H1 (cell line): ENCODE measurements around the gene CALD1. TPM values are rescaled to one million over a fixed set of nuclear protein-coding genes. Genes with fewer than 3 reads are reported as not detected.

Source experiments
- ASH2L ChIP-seq: fragments of 200-600, 300-600 bp; sonication (generic); IDR thresholded peaks from one replicate; pipeline ENCODE4 v1.7.1; 2017; ENCODE audit warnings: low read length
- ATF2 ChIP-seq: IDR thresholded peaks from 2 replicates; pipeline ENCODE4 v1.6.1; 2012; ENCODE audit warnings: low read length, inconsistent platforms
- CEBPB ChIP-seq: IDR thresholded peaks from 2 replicates; pipeline ENCODE4 v1.6.1; 2012; ENCODE audit warnings: low read depth, low read length
- CHD2 ChIP-seq: IDR thresholded peaks from 2 replicates; pipeline ENCODE4 v1.6.1; 2012; ENCODE audit warnings: low read length, improper control_type of control experiment
- CREB1 ChIP-seq: IDR thresholded peaks from 2 replicates; pipeline ENCODE4 v1.6.1; 2012; ENCODE audit warnings: inconsistent platforms
- EZH2 ChIP-seq: fragments of 200-600 bp; sonication (generic); IDR thresholded peaks from 2 replicates; pipeline ENCODE4 v1.7.1; 2012; ENCODE audit warnings: low read depth, mild to moderate bottlenecking, moderate library complexity, low read length, inconsistent platforms; ENCODE audit not compliant: severe bottlenecking
- POLR2A ChIP-seq, 2 experiments: IDR thresholded peaks; 1 replicate in 1 of 2; 2 replicates in 1 of 2; pipeline ENCODE4 v1.6.1; 2011; ENCODE audit warnings: low read depth in 2 of 2, low read length in 2 of 2, mild to moderate bottlenecking in 2 of 2; ENCODE audit errors: control extremely low read depth in 1 of 2
- POLR2AphosphoS5 ChIP-seq: IDR thresholded peaks from 2 replicates; pipeline ENCODE4 v1.6.1; 2011; ENCODE audit warnings: low read depth, low read length
- SRF ChIP-seq: IDR thresholded peaks from 2 replicates; pipeline ENCODE4 v1.6.1; 2011; ENCODE audit warnings: mild to moderate bottlenecking, low read depth, low read length, moderate library complexity
- TAF1 ChIP-seq: IDR thresholded peaks from 2 replicates; pipeline ENCODE4 v1.6.1; 2011; ENCODE audit warnings: mild to moderate bottlenecking, low read depth, low read length
- TAF7 ChIP-seq: optimal IDR thresholded peaks from 2 replicates; pipeline ENCODE3; 2011; ENCODE audit warnings: low read depth, mild to moderate bottlenecking, inconsistent platforms, low read length, moderate library complexity, borderline replicate concordance
- TBP ChIP-seq: IDR thresholded peaks from 2 replicates; pipeline ENCODE4 v1.6.1; 2011; ENCODE audit warnings: low read depth, low read length, improper control_type of control experiment
- polyA plus RNA-seq, 7 experiments: library from polyadenylated mRNA; depleted of rRNA in 3 of 7; stranded (reverse) in 5 of 7; unstranded in 2 of 7; fragments of >200 nt in 5 of 7; fragments of 200-250 nt in 2 of 7; gene quantifications; 1 replicate in 5 of 7; 2 replicates in 1 of 7; 4 replicates in 1 of 7; pipeline versions ENCODE4 v1.2.1 to v1.2.3, GENCODE V29; 2011 to 2013; ENCODE audit warnings: missing spikeins in 2 of 7, mixed read lengths in 2 of 7
- total RNA-seq: library from RNA; stranded (reverse); fragmentation: NEBNext Ultra II Directional; extraction: Animal tissue kit (Norgen Biotek cat#: 25700); gene quantifications from 2 replicates; pipeline ENCODE4 v1.2.1, GENCODE V29; 2021
- TF ChIP-seq, protein P1 (sequence below): IDR thresholded peaks from 2 replicates; pipeline ENCODE4 v1.6.1; 2012; ENCODE audit warnings: inconsistent platforms

CALD1 gene
- total and polyA plus RNA-seq, 2 of the 8 experiments (the other 6 are each of a cell fraction or from before 2014, with no cell fraction given) = 34.3 to 177 TPM

- TF ChIP-seq ATF2 (peak; percentile 86; the same call in 1 of the 2 replicates), ASH2L (peak; percentile 91), TAF1 (peak; percentile 95), POLR2AphosphoS5 (peak; percentile 92), TAF7 (peak; percentile 81), CEBPB (0 out of 2 replicates have a peak, but pooled peaks have one; percentile 25), POLR2A (IDR thresholded peaks at IDR 0.05; ENCODE audit: control extremely low read depth in 1 of 2, low read depth in 2 of 2, low read length in 2 of 2) (peak; percentile 79 to 96), CHD2 (no peak), EZH2 (no peak), SRF (peak; percentile 96), TBP (peak; percentile 85), CREB1 (peak; percentile 69; the same call in 1 of the 2 replicates)
- TF ChIP-seq, protein P1, sequence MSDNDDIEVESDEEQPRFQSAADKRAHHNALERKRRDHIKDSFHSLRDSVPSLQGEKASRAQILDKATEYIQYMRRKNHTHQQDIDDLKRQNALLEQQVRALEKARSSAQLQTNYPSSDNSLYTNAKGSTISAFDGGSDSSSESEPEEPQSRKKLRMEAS = peak; percentile 57; the same call in 1 of the 2 replicates
These were observed at the start of gene CALD1 (continued) for GRCh38 chr7:134778941-134779740.
